HG02678 (cell line): ENCODE measurements around the gene TLK1.
"Not testable (repeated sequence)": the region's sequence is repeated elsewhere in the genome, so short reads cannot be mapped to it uniquely, and the experiment has no call there.

Experiments
- ATAC-seq: cut with Tn5 transposase; IDR thresholded peaks from one replicate; pipeline ENCODE4 v1.9.1; 2021; ENCODE audit warnings: mild to moderate bottlenecking, moderate library complexity; ENCODE audit not compliant: unreplicated experiment

The TLK1 gene

GRCh38 chr2:171087547-171087946 lies 73.1 kb downstream of the TLK1 start:
- ATAC-seq = no peak

GRCh38 chr2:171086352-171087290 lies 74.1 kb downstream of the TLK1 start:
- ATAC-seq = no peak

- ATAC-seq = no peak
Measured at GRCh38 chr2:171084128-171084527, 76.6 kb downstream of the TLK1 start.

GRCh38 chr2:171083451-171083850 lies 77.2 kb downstream of the TLK1 start:
- no peak for ATAC-seq

GRCh38 chr2:171081649-171082111 lies 79.0 kb downstream of the TLK1 start:
- no peak for ATAC-seq

- ATAC-seq = no peak
Measured at GRCh38 chr2:171080607-171081006, 80.1 kb downstream of the TLK1 start.

GRCh38 chr2:171076422-171076821 lies 84.3 kb downstream of the TLK1 start:
- not testable (repeated sequence) for ATAC-seq

- ATAC-seq = no peak
Measured at GRCh38 chr2:171072164-171072563, 88.5 kb downstream of the TLK1 start.

- ATAC-seq = no peak
Measured at GRCh38 chr2:171069286-171069956, 91.3 kb downstream of the TLK1 start.

GRCh38 chr2:171066110-171066509 lies 94.6 kb downstream of the TLK1 start:
- ATAC-seq = no peak

- ATAC-seq = no peak
Measured at GRCh38 chr2:171057575-171057974, 103.1 kb downstream of the TLK1 start.

- ATAC-seq = no peak
Measured at GRCh38 chr2:171056307-171056706, 104.4 kb downstream of the TLK1 start.

- ATAC-seq = no peak
Measured at GRCh38 chr2:171049691-171050090, 111.0 kb downstream of the TLK1 start.

- no peak for ATAC-seq
Measured at GRCh38 chr2:171046048-171046560, 114.6 kb downstream of the TLK1 start.

GRCh38 chr2:171044416-171044815 lies 116.3 kb downstream of the TLK1 start:
- ATAC-seq = no peak

- no peak for ATAC-seq
Measured at GRCh38 chr2:171042253-171042969, 118.3 kb downstream of the TLK1 start.

- ATAC-seq = no peak
Measured at GRCh38 chr2:171036532-171036931, 124.2 kb downstream of the TLK1 start.

- no peak for ATAC-seq
Measured at GRCh38 chr2:171034315-171034714, 126.4 kb downstream of the TLK1 start.

- no peak for ATAC-seq
Measured at GRCh38 chr2:171025214-171025613, 135.5 kb downstream of the TLK1 start.

- ATAC-seq = peak; percentile 75
Measured at GRCh38 chr2:171018522-171018921, 142.2 kb downstream of the TLK1 start.

- ATAC-seq = no peak
Measured at GRCh38 chr2:171016125-171016524, 144.6 kb downstream of the TLK1 start.
